H9 (cell line): ENCODE results near the gene ERH. TPM values are rescaled to one million over a fixed set of nuclear protein-coding genes. Genes with fewer than 3 reads are reported as not detected.

Experiments used
- DNase-seq: peaks from one replicate; pipeline ENCODE4 v3.0.0-alpha.2; 2017
- H2AFZ ChIP-seq: one replicate; pipeline ENCODE4 v1.6.1; 2013; ENCODE audit warnings: mild to moderate bottlenecking, low read length, control low read depth, moderate library complexity
- H2AK5ac ChIP-seq: 2 replicates; pipeline ENCODE4 v1.6.1; 2013; ENCODE audit warnings: low read length, control low read depth, mixed read lengths; ENCODE audit not compliant: insufficient read length
- H2BK120ac ChIP-seq: one replicate; pipeline ENCODE4 v1.6.1; 2013; ENCODE audit warnings: low read depth, mild to moderate bottlenecking, low read length, control low read depth, inconsistent platforms; ENCODE audit not compliant: poor library complexity, severe bottlenecking
- H2BK12ac ChIP-seq: 2 replicates; pipeline ENCODE4 v1.6.1; 2013; ENCODE audit warnings: low read length, control low read depth, mixed read lengths, low read depth; ENCODE audit not compliant: insufficient read length
- H2BK15ac ChIP-seq: 2 replicates; pipeline ENCODE4 v1.6.1; 2013; ENCODE audit warnings: low read depth, low read length, control low read depth
- H2BK20ac ChIP-seq: one replicate; pipeline ENCODE4 v1.6.1; 2013; ENCODE audit warnings: low read depth, mild to moderate bottlenecking, low read length, control low read depth, inconsistent platforms; ENCODE audit not compliant: poor library complexity, severe bottlenecking
- H2BK5ac ChIP-seq: 2 replicates; pipeline ENCODE4 v1.6.1; 2013; ENCODE audit warnings: low read length, control low read depth, mixed read lengths; ENCODE audit not compliant: insufficient read length
- H3K14ac ChIP-seq: 2 replicates; pipeline ENCODE4 v1.6.1; 2013; ENCODE audit warnings: low read length, control low read depth; ENCODE audit not compliant: insufficient read depth
- H3K18ac ChIP-seq: 2 replicates; pipeline ENCODE4 v1.6.1; 2013; ENCODE audit warnings: low read depth, mild to moderate bottlenecking, mixed read lengths, low read length, control low read depth; ENCODE audit not compliant: insufficient read length
- H3K23ac ChIP-seq: 2 replicates; pipeline ENCODE4 v1.6.1; 2013; ENCODE audit warnings: low read length, control low read depth, mixed read lengths, low read depth; ENCODE audit not compliant: insufficient read length
- H3K23me2 ChIP-seq: 2 replicates; pipeline ENCODE4 v1.6.1; 2013; ENCODE audit warnings: low read depth, mild to moderate bottlenecking, mixed read lengths, low read length, control low read depth; ENCODE audit not compliant: insufficient read length, poor library complexity, severe bottlenecking
- H3K27ac ChIP-seq: 2 replicates; pipeline ENCODE4 v1.5.1; 2013; ENCODE audit warnings: low read length, control low read depth, mixed read lengths, low read depth; ENCODE audit not compliant: insufficient read length
- H3K27me3 ChIP-seq: 2 replicates; pipeline ENCODE4 v1.6.1; 2013; ENCODE audit warnings: low read length, control low read depth, inconsistent platforms; ENCODE audit not compliant: insufficient read depth
- H3K4ac ChIP-seq: 2 replicates; pipeline ENCODE4 v1.6.1; 2013; ENCODE audit warnings: low read depth, mild to moderate bottlenecking, control low read depth, inconsistent platforms, low read length, moderate library complexity
- H3K4me1 ChIP-seq: 2 replicates; pipeline ENCODE4 v1.6.1; 2013; ENCODE audit warnings: low read length, control low read depth, inconsistent platforms; ENCODE audit not compliant: insufficient read depth
- H3K4me2 ChIP-seq: 2 replicates; pipeline ENCODE4 v1.6.1; 2013; ENCODE audit warnings: low read length, control low read depth, mixed read lengths; ENCODE audit not compliant: insufficient read length, insufficient read depth
- H3K56ac ChIP-seq: 2 replicates; pipeline ENCODE4 v1.6.1; 2013; ENCODE audit warnings: low read depth, mild to moderate bottlenecking, mixed read lengths, low read length, control low read depth; ENCODE audit not compliant: insufficient read length
- H3K79me1 ChIP-seq: 2 replicates; pipeline ENCODE4 v1.6.1; 2013; ENCODE audit warnings: low read depth, mild to moderate bottlenecking, moderate library complexity, low read length, control low read depth, inconsistent platforms; ENCODE audit not compliant: insufficient read depth, poor library complexity, severe bottlenecking
- H3K79me2 ChIP-seq: 2 replicates; pipeline ENCODE4 v1.6.1; 2013; ENCODE audit warnings: low read length, control low read depth, inconsistent platforms; ENCODE audit not compliant: insufficient read depth
- H3K9ac ChIP-seq: 2 replicates; pipeline ENCODE4 v1.6.1; 2013; ENCODE audit warnings: low read length, control low read depth, mixed read lengths; ENCODE audit not compliant: insufficient read length; ENCODE audit errors: extremely low read depth
- H3K9me3 ChIP-seq: one replicate; pipeline ENCODE4 v1.6.1; 2013; ENCODE audit warnings: low read depth, low read length, inconsistent platforms; ENCODE audit not compliant: control insufficient read depth
- H3T11ph ChIP-seq: one replicate; pipeline ENCODE4 v1.6.1; 2013; ENCODE audit warnings: mild to moderate bottlenecking, low read length, control low read depth, inconsistent platforms
- H4K20me1 ChIP-seq: one replicate; pipeline ENCODE4 v1.6.1; 2013; ENCODE audit not compliant: control insufficient read depth, insufficient read length, insufficient read depth
- H4K5ac ChIP-seq: 2 replicates; pipeline ENCODE4 v1.6.1; 2013; ENCODE audit warnings: low read depth, mild to moderate bottlenecking, mixed read lengths, low read length, control low read depth; ENCODE audit not compliant: insufficient read length
- H4K8ac ChIP-seq: replicated peaks from 2 replicates; pipeline ENCODE4 v1.6.1; 2013; ENCODE audit warnings: low read length, control low read depth, mixed read lengths, low read depth; ENCODE audit not compliant: insufficient read length
- H4K91ac ChIP-seq: 2 replicates; pipeline ENCODE4 v1.6.1; 2013; ENCODE audit warnings: low read depth, mild to moderate bottlenecking, moderate library complexity, mixed read lengths, low read length, control low read depth; ENCODE audit not compliant: insufficient read length
- H3K27ac Mint-ChIP-seq, 3 experiments: 2 replicates in 2 of 3; 3 replicates in 1 of 3; pipeline ENCODE4 v1.8.0; 2020 to 2021; ENCODE audit warnings: mixed read lengths in 3 of 3, mild to moderate bottlenecking in 1 of 3, moderate library complexity in 1 of 3
- H3K27me3 Mint-ChIP-seq: 2 replicates; pipeline ENCODE4 v1.8.0; 2021; ENCODE audit warnings: low read depth, mild to moderate bottlenecking, moderate library complexity, mixed read lengths
- H3K36me3 Mint-ChIP-seq, 3 experiments: 2 replicates in 2 of 3; 3 replicates in 1 of 3; pipeline ENCODE4 v1.8.0; 2020 to 2021; ENCODE audit warnings: low read depth in 3 of 3, mixed read lengths in 3 of 3; ENCODE audit not compliant: insufficient read depth in 1 of 3
- H3K4me1 Mint-ChIP-seq, 2 experiments: 2 replicates each; pipeline ENCODE4 v1.8.0; 2020; ENCODE audit warnings: mixed read lengths in 2 of 2
- H3K4me3 Mint-ChIP-seq, 2 experiments: 2 replicates in 1 of 2; 3 replicates in 1 of 2; pipeline ENCODE4 v1.8.0; 2020 to 2021; ENCODE audit warnings: mild to moderate bottlenecking in 2 of 2, mixed read lengths in 2 of 2, moderate library complexity in 1 of 2
- H3K9me3 Mint-ChIP-seq, 2 experiments: 2 replicates in 1 of 2; 3 replicates in 1 of 2; pipeline ENCODE4 v1.8.0; 2020; ENCODE audit warnings: mild to moderate bottlenecking in 2 of 2, mixed read lengths in 2 of 2, moderate library complexity in 1 of 2
- CTCF ChIP-seq: fragments of 200-600 bp; sonication (generic); conservative IDR thresholded peaks from 3 replicates; pipeline ENCODE4 v1.8.0; 2021; ENCODE audit warnings: antibody characterized with exemption, mild to moderate bottlenecking
- WGBS: extraction: QIAGEN DNeasy Blood & Tissue Kit; methylation state at CpG from one replicate; pipeline ENCODE4 v1.1.7; 2013; ENCODE audit warnings: missing lambda C conversion rate, low lambda C conversion rate, mixed read lengths; ENCODE audit not compliant: insufficient read length; ENCODE audit errors: extremely low coverage; 5-methylcytosine and 5-hydroxymethylcytosine counted together
- total RNA-seq: library from RNA; stranded (reverse); gene quantifications from 2 replicates; pipeline ENCODE4 v1.2.1, GENCODE V29; 2021

ERH gene
- total RNA-seq, 1 experiment from 2014 or later, result 443 TPM

- Mint-ChIP-seq H3K4me3 (no peak overlapping the region), H3K27ac (peak overlapping the region in 1 of 3 experiments; percentile 41; a peak in 1 of 7 replicates), H3K36me3 (peaks cover 2 to 6% (median 3%) of the 10 kb centered on the region in 3 experiments; a peak in 6 of 7 replicates), H3K9me3 (no peaks in the 10 kb centered on the region), H3K4me1 (peaks cover 11 to 12% of the 10 kb centered on the region in 2 experiments), H3K27me3 (no peaks in the 10 kb centered on the region)
- Histone ChIP-seq H4K20me1 (no peaks in the 10 kb centered on the region), H3K56ac (no peak overlapping the region), H2BK120ac (no peak overlapping the region), H3K79me2 (no peaks in the 10 kb centered on the region), H3K27ac (no peak overlapping the region), H3K14ac (no peak overlapping the region), H2AK5ac (no peak overlapping the region), H2BK20ac (no peak overlapping the region), H3K9ac (no peak overlapping the region), H3K79me1 (no peaks in the 10 kb centered on the region), H3K27me3 (no peaks in the 10 kb centered on the region), H4K91ac (no peak overlapping the region), H2BK5ac (no peak overlapping the region), H3K9me3 (no peaks in the 10 kb centered on the region), H3T11ph (no peak overlapping the region), H2BK12ac (no peak overlapping the region), H3K23me2 (no peaks in the 10 kb centered on the region), H4K8ac (no peak overlapping the region), H2BK15ac (no peak overlapping the region), H4K5ac (no peak overlapping the region), H3K4ac (no peak overlapping the region), H2AFZ (no peak overlapping the region), H3K4me2 (no peak overlapping the region), H3K18ac (no peak overlapping the region), H3K23ac (no peak overlapping the region), H3K4me1 (no peaks in the 10 kb centered on the region; the same call in 1 of the 2 replicates)
- no peak for DNase-seq
- TF ChIP-seq CTCF, result no peak
- WGBS, result no CpG with 5 or more reads among the region's 5 CpGs
Measured at GRCh38 chr14:69441948-69442347, 43.8 kb upstream of the ERH start.
